ENCODE data around the gene USF2. TPM values are rescaled to one million over a fixed set of nuclear protein-coding genes. Genes with fewer than 3 reads are reported as not detected.
A peak's percentile ranks its signal among the peaks of the same experiment; 100 is the strongest.

USF2 gene
- polyA plus RNA-seq, 4 donors = 74.7 to 127 (median 109) TPM

DNA sequence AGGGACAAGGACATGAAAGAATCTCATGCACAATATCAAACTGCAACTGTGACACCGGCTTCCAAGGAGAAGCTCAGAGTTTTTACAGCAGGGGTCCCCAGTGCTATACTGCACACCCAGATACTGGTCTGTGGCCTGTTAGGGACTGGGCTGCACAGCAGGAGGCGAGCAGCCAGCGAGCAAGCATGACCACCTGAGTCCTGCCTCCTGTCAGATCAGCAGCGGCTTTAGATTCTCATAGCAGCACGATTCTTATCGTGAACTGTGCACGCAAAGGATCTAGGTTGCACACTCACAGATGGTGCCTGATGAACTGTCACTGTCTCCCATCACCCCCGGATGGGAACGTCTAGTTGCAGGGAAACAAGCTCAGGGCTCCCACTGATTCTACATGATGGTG lies 47.1 kb downstream of the USF2 start:
- Histone ChIP-seq H3K27me3 (ENCODE audit: control insufficient read depth in 3 of 3, insufficient read depth in 3 of 3, low read length in 3 of 3) (peaks cover 0 to 1% (median 0%) of the 10 kb centered on the region in 3 donors), H3K36me3 (ENCODE audit: control insufficient read depth in 3 of 3, insufficient read depth in 2 of 3, low read depth in 1 of 3, low read length in 3 of 3) (no peaks in the 10 kb centered on the region), H3K4me3 (ENCODE audit: low read depth in 1 of 3, low read length in 3 of 3) (no peak overlapping the region), H3K4me1 (ENCODE audit: control insufficient read depth in 3 of 3, insufficient read depth in 2 of 3, low read depth in 1 of 3, low read length in 2 of 3) (no peaks in the 10 kb centered on the region), H3K9me3 (ENCODE audit: control insufficient read depth in 2 of 2, insufficient read depth in 1 of 2, low read depth in 1 of 2, low read length in 1 of 2) (no peaks in the 10 kb centered on the region), H3K27ac (ENCODE audit: low read depth in 1 of 3, low read length in 2 of 3) (no peak overlapping the region)
- FAIRE-seq (no peak), DNase-seq (no peak)
- 76 to 91% (median 87%) methylated on average over 9 of the region's 9 CpGs for WGBS, 3 donors

DNA sequence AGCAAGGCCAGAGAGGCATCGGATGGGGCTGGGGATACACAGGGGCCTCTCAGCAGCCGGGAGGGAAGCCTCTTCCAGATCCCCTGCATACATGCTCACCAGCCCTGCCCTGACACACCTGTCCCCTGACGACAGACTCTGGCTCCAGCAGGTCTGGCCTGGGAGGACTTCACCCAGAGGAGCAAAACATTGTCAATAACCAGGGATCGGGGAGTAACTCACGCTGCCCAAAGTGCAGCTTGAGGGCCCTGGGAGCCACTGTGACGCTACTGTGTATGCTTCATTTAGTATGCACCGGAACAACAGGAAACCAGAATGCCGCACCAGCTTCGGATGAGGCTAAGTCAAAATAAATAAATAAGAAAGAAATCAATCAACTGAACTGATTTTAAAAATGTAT lies 47.8 kb downstream of the USF2 start:
- no peak for FAIRE-seq

DNA sequence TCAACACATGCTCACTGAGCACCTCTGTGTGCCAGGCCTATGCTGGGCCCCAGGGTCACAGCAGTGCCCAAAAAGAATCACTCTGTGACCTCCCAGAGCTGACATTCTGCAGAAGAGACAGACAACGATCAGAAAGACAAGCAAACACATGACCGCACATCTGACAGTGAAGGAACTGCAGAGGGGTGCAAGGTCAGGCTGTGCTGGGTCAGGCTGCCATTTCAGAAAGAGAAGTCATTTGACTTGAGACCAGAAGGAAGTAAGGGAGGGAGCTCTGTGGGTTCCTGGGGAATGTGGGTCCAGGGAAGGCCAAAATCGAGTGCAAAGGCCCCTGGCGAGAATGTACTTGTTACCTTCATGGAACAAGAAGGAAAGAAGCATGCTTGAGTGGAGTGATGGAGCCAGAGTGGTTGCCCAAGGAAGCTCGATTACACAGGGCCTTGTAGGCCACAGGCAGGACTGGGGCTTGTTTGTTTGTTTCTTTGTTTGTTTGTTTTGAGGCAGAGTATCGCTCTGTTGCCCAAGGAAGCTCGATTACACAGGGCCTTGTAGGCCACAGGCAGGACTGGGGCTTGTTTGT lies 48.8 kb downstream of the USF2 start:
- no peak for FAIRE-seq
- DNase-seq = no peak
- WGBS, 3 donors = 73 to 82% (median 78%) methylated on average over 7 of the region's 7 CpGs
- H3K27me3 ChIP-seq (ENCODE audit: control insufficient read depth in 3 of 3, insufficient read depth in 3 of 3, low read length in 3 of 3) = peaks cover 0 to 2% (median 0%) of the 10 kb centered on the region in 3 donors
- no peak overlapping the region for H3K4me3 ChIP-seq (ENCODE audit: low read depth in 1 of 3, low read length in 3 of 3)
- peaks cover 0 to 3% of the 10 kb centered on the region in 2 donors for H3K9me3 ChIP-seq (ENCODE audit: control insufficient read depth in 2 of 2, insufficient read depth in 1 of 2, low read depth in 1 of 2, low read length in 1 of 2)
- H3K27ac ChIP-seq (ENCODE audit: low read depth in 1 of 3, low read length in 2 of 3) = no peak overlapping the region
- H3K4me1 ChIP-seq (ENCODE audit: control insufficient read depth in 3 of 3, insufficient read depth in 2 of 3, low read depth in 1 of 3, low read length in 2 of 3) = no peaks in the 10 kb centered on the region
- no peaks in the 10 kb centered on the region for H3K36me3 ChIP-seq (ENCODE audit: control insufficient read depth in 3 of 3, insufficient read depth in 2 of 3, low read depth in 1 of 3, low read length in 3 of 3)

More for the DNA sequence above, 47.8 kb downstream of the USF2 start:
- WGBS, 3 donors = 26 to 61% (median 47%) methylated on average over 9 of the region's 9 CpGs
- Histone ChIP-seq H3K36me3 (ENCODE audit: control insufficient read depth in 3 of 3, insufficient read depth in 2 of 3, low read depth in 1 of 3, low read length in 3 of 3) (no peaks in the 10 kb centered on the region), H3K4me3 (ENCODE audit: low read depth in 1 of 3, low read length in 3 of 3) (no peak overlapping the region), H3K27ac (ENCODE audit: low read depth in 1 of 3, low read length in 2 of 3) (no peak overlapping the region), H3K27me3 (ENCODE audit: control insufficient read depth in 3 of 3, insufficient read depth in 3 of 3, low read length in 3 of 3) (peaks cover 0 to 2% (median 0%) of the 10 kb centered on the region in 3 donors), H3K9me3 (ENCODE audit: control insufficient read depth in 2 of 2, insufficient read depth in 1 of 2, low read depth in 1 of 2, low read length in 1 of 2) (no peaks in the 10 kb centered on the region), H3K4me1 (ENCODE audit: control insufficient read depth in 3 of 3, insufficient read depth in 2 of 3, low read depth in 1 of 3, low read length in 2 of 3) (no peaks in the 10 kb centered on the region)
- DNase-seq = peak; percentile 31 to 53

DNA sequence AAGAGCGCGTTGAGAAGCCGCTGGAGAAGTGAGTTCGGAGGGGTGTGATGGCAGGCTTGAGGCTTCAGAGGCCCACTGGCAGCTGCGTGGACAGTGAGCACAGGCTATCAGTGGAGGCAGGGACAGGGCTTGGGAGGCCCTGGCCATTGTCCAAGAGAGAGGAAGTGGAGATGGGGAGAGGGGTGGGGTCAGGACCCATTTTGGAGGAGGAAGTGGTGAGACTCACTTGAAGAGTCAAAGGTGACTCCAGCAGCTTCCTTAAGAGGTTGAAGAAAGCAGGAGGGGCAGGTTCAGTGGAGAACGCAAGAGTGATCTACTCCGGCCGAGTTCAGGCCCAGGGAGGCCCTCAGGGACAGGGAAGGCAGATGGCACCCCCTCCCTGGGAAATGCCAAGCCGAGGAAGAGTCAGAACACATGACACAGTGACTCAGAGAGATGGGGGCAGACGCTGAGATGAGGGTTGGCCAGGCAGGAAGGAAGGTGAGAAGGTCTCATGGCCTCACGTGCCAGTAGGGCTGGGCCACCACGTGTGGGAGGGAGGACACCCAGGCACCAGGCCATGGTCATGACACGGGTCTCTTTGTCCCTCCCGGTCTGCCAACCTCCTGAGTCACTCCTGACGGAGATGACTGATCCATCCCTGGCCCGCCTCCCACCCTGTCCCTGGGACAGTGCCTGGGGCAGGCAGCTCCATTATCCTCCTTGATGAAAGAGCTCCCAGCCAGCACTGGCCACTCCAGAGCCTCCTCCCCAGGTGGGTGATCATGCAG lies 50.1 kb downstream of the USF2 start:
- 68 to 73% (median 72%) methylated on average over 15 to 16 of the region's 16 CpGs for WGBS, 3 donors
- FAIRE-seq (no peak), DNase-seq (no peak)
- peaks cover 0 to 3% of the 10 kb centered on the region in 2 donors for H3K9me3 ChIP-seq (ENCODE audit: control insufficient read depth in 2 of 2, insufficient read depth in 1 of 2, low read depth in 1 of 2, low read length in 1 of 2)
- no peak overlapping the region for H3K27ac ChIP-seq (ENCODE audit: low read depth in 1 of 3, low read length in 2 of 3)
- H3K4me3 ChIP-seq (ENCODE audit: low read depth in 1 of 3, low read length in 3 of 3) = no peak overlapping the region
- H3K36me3 ChIP-seq (ENCODE audit: control insufficient read depth in 3 of 3, insufficient read depth in 2 of 3, low read depth in 1 of 3, low read length in 3 of 3) = no peaks in the 10 kb centered on the region
- H3K4me1 ChIP-seq (ENCODE audit: control insufficient read depth in 3 of 3, insufficient read depth in 2 of 3, low read depth in 1 of 3, low read length in 2 of 3) = no peaks in the 10 kb centered on the region
- peaks cover 0 to 2% (median 0%) of the 10 kb centered on the region in 3 donors for H3K27me3 ChIP-seq (ENCODE audit: control insufficient read depth in 3 of 3, insufficient read depth in 3 of 3, low read length in 3 of 3)

DNA sequence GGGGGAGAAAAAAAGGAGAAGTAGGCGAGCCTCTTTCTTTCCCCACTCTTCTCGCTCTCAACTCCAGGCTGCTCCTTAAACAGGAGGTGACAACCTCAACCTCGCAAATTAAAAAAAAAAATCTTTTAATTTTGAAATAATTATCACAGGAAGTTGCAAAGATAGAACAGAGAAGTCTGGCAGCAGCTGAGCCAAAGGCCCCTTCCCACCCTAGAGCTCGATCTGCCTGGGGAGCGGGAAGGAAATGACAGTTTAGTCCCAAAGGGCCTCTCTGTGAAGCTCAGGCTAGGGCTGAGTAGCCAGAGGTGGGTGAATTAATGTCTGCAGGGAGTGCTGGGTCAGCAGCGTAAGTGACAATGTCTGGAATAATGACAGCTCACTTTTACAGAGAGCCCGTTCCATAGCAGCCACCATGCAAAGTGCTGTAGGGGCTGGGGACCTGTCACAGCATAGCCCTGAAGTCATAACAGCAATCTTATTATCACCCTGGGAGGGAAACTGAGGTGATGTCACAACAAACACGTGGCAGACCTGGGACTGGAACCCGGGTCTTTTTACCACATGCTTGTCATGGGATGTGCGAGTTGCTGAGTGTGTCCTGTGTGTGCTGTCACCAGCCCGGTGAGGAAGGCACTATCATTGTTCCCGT lies 51.4 kb downstream of the USF2 start:
- DNase-seq (no peak), FAIRE-seq (no peak)
- no peaks in the 10 kb centered on the region for H3K36me3 ChIP-seq (ENCODE audit: control insufficient read depth in 3 of 3, insufficient read depth in 2 of 3, low read depth in 1 of 3, low read length in 3 of 3)
- no peak overlapping the region for H3K27ac ChIP-seq (ENCODE audit: low read depth in 1 of 3, low read length in 2 of 3)
- H3K27me3 ChIP-seq (ENCODE audit: control insufficient read depth in 3 of 3, insufficient read depth in 3 of 3, low read length in 3 of 3) = peaks cover 0 to 2% (median 0%) of the 10 kb centered on the region in 3 donors
- H3K9me3 ChIP-seq (ENCODE audit: control insufficient read depth in 2 of 2, insufficient read depth in 1 of 2, low read depth in 1 of 2, low read length in 1 of 2) = peaks cover 0 to 3% of the 10 kb centered on the region in 2 donors
- H3K4me1 ChIP-seq (ENCODE audit: control insufficient read depth in 3 of 3, insufficient read depth in 2 of 3, low read depth in 1 of 3, low read length in 2 of 3) = no peaks in the 10 kb centered on the region
- no peak overlapping the region for H3K4me3 ChIP-seq (ENCODE audit: low read depth in 1 of 3, low read length in 3 of 3)
- 63 to 80% (median 68%) methylated on average over 12 of the region's 12 CpGs for WGBS, 3 donors

DNA sequence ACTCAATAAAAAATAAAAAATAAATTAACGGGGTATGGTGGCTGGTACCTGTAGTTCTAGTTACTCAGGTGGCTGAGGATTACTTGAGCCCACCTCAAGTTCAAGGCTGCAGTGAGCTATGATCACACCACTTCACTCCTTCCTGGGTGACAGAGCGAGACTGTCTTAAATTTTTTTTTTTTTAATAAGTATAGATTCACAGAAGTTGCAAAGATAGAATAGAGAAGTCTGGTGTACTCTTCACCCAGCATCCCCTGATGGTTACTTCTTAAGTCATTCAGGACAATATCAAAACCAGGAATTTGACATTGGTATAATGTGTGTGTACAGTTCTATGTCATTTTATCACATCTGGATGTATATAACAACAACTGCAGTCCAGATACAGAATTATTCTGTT lies 52.5 kb downstream of the USF2 start:
- Histone ChIP-seq H3K4me1 (ENCODE audit: control insufficient read depth in 3 of 3, insufficient read depth in 2 of 3, low read depth in 1 of 3, low read length in 2 of 3) (no peaks in the 10 kb centered on the region), H3K9me3 (ENCODE audit: control insufficient read depth in 2 of 2, insufficient read depth in 1 of 2, low read depth in 1 of 2, low read length in 1 of 2) (peaks cover 0 to 3% of the 10 kb centered on the region in 2 donors), H3K27ac (ENCODE audit: low read depth in 1 of 3, low read length in 2 of 3) (no peak overlapping the region), H3K27me3 (ENCODE audit: control insufficient read depth in 3 of 3, insufficient read depth in 3 of 3, low read length in 3 of 3) (peaks cover 0 to 2% (median 0%) of the 10 kb centered on the region in 3 donors), H3K36me3 (ENCODE audit: control insufficient read depth in 3 of 3, insufficient read depth in 2 of 3, low read depth in 1 of 3, low read length in 3 of 3) (no peaks in the 10 kb centered on the region), H3K4me3 (ENCODE audit: low read depth in 1 of 3, low read length in 3 of 3) (no peak overlapping the region)
- no peak for FAIRE-seq
- DNase-seq = no peak
- 89 to 95% (median 93%) methylated on average over 2 of the region's 2 CpGs for WGBS, 3 donors

DNA sequence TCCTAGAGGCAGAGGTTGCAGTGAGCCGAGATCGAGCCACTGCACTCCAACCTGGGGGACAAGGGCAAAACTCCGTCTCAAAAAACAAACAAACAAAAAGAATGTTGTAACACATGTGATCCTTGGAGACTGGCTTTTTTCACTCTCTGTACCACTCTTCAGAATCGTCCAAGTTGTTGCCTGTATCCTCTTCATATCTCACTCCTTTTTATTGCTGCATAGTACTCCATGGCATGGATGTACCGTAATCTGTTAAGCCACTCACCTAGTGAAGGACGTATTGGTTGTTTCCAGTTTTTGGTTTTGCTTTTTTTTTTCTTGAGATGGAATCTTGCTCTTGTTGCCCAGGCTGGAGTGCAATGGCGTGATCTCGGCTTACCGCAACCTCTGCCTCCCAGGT lies 53.3 kb downstream of the USF2 start:
- Histone ChIP-seq H3K9me3 (ENCODE audit: control insufficient read depth in 2 of 2, insufficient read depth in 1 of 2, low read depth in 1 of 2, low read length in 1 of 2) (peaks cover 0 to 3% of the 10 kb centered on the region in 2 donors), H3K4me1 (ENCODE audit: control insufficient read depth in 3 of 3, insufficient read depth in 2 of 3, low read depth in 1 of 3, low read length in 2 of 3) (no peaks in the 10 kb centered on the region), H3K36me3 (ENCODE audit: control insufficient read depth in 3 of 3, insufficient read depth in 2 of 3, low read depth in 1 of 3, low read length in 3 of 3) (no peaks in the 10 kb centered on the region), H3K27ac (ENCODE audit: low read depth in 1 of 3, low read length in 2 of 3) (no peak overlapping the region), H3K4me3 (ENCODE audit: low read depth in 1 of 3, low read length in 3 of 3) (no peak overlapping the region), H3K27me3 (ENCODE audit: control insufficient read depth in 3 of 3, insufficient read depth in 3 of 3, low read length in 3 of 3) (peaks cover 0 to 6% (median 0%) of the 10 kb centered on the region in 3 donors)
- DNase-seq (no peak), FAIRE-seq (no peak)
- 94 to 95% (median 94%) methylated on average over 9 of the region's 9 CpGs for WGBS, 3 donors

DNA sequence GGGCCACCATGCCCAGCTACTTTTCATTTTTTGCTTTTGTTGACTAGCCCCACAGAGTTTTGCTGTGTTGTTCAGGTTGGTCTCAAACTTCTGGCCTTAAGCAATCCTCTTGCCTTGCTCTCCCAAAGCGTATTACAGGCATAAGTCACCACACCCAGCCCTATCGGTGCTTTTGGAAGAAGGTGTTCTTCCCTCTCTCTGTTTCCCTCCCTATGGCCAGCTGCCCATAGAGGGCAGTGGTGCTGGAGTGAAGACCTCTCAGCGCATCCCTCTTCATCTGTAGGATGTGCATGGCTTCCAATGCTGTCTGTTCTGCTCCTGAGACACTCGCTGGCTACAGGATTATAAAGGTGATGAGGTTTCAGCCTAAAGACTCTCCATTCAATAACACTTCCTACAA lies 58.9 kb downstream of the USF2 start:
- H3K9me3 ChIP-seq (ENCODE audit: control insufficient read depth in 2 of 2, insufficient read depth in 1 of 2, low read depth in 1 of 2, low read length in 1 of 2) = no peaks in the 10 kb centered on the region
- no peak overlapping the region for H3K4me3 ChIP-seq (ENCODE audit: low read depth in 1 of 3, low read length in 3 of 3)
- H3K27ac ChIP-seq (ENCODE audit: low read depth in 1 of 3, low read length in 2 of 3) = no peak overlapping the region
- H3K36me3 ChIP-seq (ENCODE audit: control insufficient read depth in 3 of 3, insufficient read depth in 2 of 3, low read depth in 1 of 3, low read length in 3 of 3) = no peaks in the 10 kb centered on the region
- no peak for DNase-seq
- no peak for FAIRE-seq
- H3K27me3 ChIP-seq (ENCODE audit: control insufficient read depth in 3 of 3, insufficient read depth in 3 of 3, low read length in 3 of 3) = peaks cover 0 to 6% (median 3%) of the 10 kb centered on the region in 3 donors
- no peaks in the 10 kb centered on the region for H3K4me1 ChIP-seq (ENCODE audit: control insufficient read depth in 3 of 3, insufficient read depth in 2 of 3, low read depth in 1 of 3, low read length in 2 of 3)
- WGBS, 3 donors = 52 to 73% (median 60%) methylated on average over 4 of the region's 4 CpGs
